HUES6 (cell line): ENCODE measurements around the gene EFNB3.

ENCODE experiments used
- H3K27ac ChIP-seq: 2 replicates; pipeline ENCODE4 v1.7.0; 2013; ENCODE audit warnings: low read depth, mild to moderate bottlenecking, low read length, inconsistent platforms
- H3K27me3 ChIP-seq: 2 replicates; pipeline ENCODE4 v1.6.1; 2013; ENCODE audit warnings: low read length; ENCODE audit not compliant: control insufficient read depth, insufficient read depth
- H3K36me3 ChIP-seq: 2 replicates; pipeline ENCODE4 v1.6.1; 2013; ENCODE audit warnings: low read length; ENCODE audit not compliant: control insufficient read depth, insufficient read depth
- H3K4me1 ChIP-seq: 2 replicates; pipeline ENCODE4 v1.6.1; 2013; ENCODE audit warnings: low read length; ENCODE audit not compliant: control insufficient read depth, insufficient read depth
- H3K4me3 ChIP-seq: 2 replicates; pipeline ENCODE4 v1.5.1; 2013; ENCODE audit warnings: low read depth, low read length
- H3K9ac ChIP-seq: one replicate; pipeline ENCODE4 v1.6.1; 2013; ENCODE audit warnings: mild to moderate bottlenecking, low read length
- H3K9me3 ChIP-seq: 2 replicates; pipeline ENCODE4 v1.6.1; 2013; ENCODE audit warnings: low read depth, low read length; ENCODE audit not compliant: control insufficient read depth, insufficient read depth

The EFNB3 gene

DNA sequence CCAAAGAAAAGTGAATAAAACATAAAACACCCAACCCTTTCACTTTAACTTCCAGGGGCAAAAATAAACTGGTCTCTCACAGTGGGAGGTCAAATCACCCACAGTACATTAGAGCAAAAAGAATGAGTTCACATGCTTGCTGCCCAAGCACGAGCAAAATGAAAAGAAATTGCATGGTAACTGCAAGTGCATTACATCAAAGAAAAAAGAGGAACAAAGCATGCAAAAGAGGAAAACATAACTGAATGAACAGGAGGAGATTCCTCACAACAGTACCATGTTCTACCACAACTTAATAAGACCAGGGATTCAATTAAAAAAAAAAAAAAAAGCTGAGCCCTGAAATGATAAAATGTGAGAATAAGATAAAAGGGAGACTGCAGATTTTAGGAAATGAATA lies 24.8 kb downstream of the EFNB3 start:
- peaks cover 7% of the 10 kb centered on the region; the same call in 1 of the 2 replicates for H3K27me3 ChIP-seq
- H3K9ac ChIP-seq: no peak overlapping the region
- no peak overlapping the region for H3K4me3 ChIP-seq
- H3K4me1 ChIP-seq: no peaks in the 10 kb centered on the region
- no peaks in the 10 kb centered on the region for H3K9me3 ChIP-seq
- H3K36me3 ChIP-seq: no peaks in the 10 kb centered on the region
- H3K27ac ChIP-seq: no peak overlapping the region

- Histone ChIP-seq H3K9ac (no peak overlapping the region), H3K4me3 (no peak overlapping the region), H3K4me1 (no peaks in the 10 kb centered on the region), H3K36me3 (no peaks in the 10 kb centered on the region), H3K9me3 (no peaks in the 10 kb centered on the region), H3K27ac (no peak overlapping the region), H3K27me3 (peaks cover 19% of the 10 kb centered on the region; the same call in 1 of the 2 replicates)
Measured at GRCh38 chr17:7732981-7733539, 28.1 kb downstream of the EFNB3 start.

GRCh38 chr17:7737601-7738000 lies 32.6 kb downstream of the EFNB3 start:
- Histone ChIP-seq H3K9me3 (no peaks in the 10 kb centered on the region), H3K27ac (no peak overlapping the region), H3K27me3 (peaks cover 34% of the 10 kb centered on the region; the same call in 1 of the 2 replicates), H3K4me1 (no peaks in the 10 kb centered on the region), H3K9ac (no peak overlapping the region), H3K4me3 (no peak overlapping the region), H3K36me3 (no peaks in the 10 kb centered on the region)

DNA sequence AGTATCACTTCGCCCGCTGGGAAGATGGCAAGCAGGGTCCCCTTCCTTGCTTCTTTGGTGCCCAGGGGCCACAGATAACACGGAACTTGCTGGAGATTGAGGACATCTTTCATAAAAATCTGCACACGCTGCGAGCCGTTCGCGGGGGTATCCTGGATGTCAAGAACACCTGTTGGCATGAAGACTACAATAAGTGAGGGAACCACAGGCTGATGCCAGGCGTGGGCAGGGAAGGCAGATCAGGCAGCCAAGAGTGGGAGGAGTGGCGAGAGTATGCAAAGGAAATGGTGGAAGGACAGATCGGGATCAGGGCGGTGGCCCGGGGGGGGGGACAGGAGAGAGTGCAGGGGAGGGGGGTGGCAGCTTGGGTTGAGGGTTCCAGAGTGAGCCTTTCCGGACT lies 34.7 kb downstream of the EFNB3 start:
- H3K9me3 ChIP-seq: no peaks in the 10 kb centered on the region
- H3K36me3 ChIP-seq: no peaks in the 10 kb centered on the region
- H3K4me3 ChIP-seq: no peak overlapping the region
- no peak overlapping the region for H3K9ac ChIP-seq
- no peak overlapping the region for H3K27ac ChIP-seq
- H3K27me3 ChIP-seq: peaks cover 28% of the 10 kb centered on the region; the same call in 1 of the 2 replicates
- H3K4me1 ChIP-seq: no peaks in the 10 kb centered on the region

DNA sequence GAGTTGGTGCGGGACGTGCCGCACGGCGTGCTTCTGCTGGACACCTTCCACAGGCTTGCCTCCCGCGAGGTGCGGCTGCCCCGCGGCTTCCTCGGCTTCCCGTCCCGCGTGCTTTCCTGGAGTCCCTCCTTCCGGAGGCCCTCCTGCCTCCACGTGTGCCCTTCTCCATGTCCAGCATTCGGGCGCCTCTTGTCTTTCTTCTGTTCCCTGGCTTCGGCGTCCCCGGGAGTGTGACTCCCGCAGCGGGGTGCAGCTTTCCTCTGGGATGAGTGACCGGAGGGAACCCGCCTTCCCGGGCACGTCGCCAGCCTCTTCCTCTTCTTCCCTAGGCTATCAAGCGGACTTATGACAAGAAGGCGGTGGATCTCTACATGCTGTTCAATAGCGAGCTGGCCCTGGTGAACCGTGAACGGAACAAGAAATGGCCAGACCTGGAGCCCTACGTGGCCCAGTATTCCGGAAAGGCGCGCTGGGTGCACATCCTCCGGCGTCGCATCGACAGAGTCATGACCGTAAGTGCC lies 35.5 kb downstream of the EFNB3 start:
- Histone ChIP-seq H3K27ac (no peak overlapping the region), H3K4me3 (no peak overlapping the region), H3K4me1 (no peaks in the 10 kb centered on the region), H3K36me3 (no peaks in the 10 kb centered on the region), H3K27me3 (peaks cover 27% of the 10 kb centered on the region; the same call in 1 of the 2 replicates), H3K9ac (no peak overlapping the region), H3K9me3 (no peaks in the 10 kb centered on the region)

DNA sequence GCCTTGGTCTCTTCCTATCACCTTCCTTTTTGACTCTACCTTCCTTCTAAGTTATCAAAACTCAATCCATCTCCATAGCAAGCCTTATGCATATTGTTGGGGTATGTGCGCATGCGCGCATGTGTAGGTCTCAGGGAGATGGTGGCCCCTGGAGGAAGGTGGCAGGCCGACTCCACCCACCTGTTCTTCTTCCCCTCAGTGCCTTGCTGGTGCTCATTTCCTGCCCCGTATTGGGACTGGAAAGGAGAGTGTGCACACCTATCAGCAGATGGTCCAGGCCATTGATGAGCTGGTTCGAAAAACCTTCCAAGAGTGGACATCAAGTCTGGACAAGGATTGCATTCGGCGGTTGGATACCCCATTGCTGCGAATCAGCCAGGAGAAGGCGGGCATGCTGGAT lies 37.7 kb downstream of the EFNB3 start:
- Histone ChIP-seq H3K27ac (no peak overlapping the region), H3K9ac (no peak overlapping the region), H3K36me3 (no peaks in the 10 kb centered on the region), H3K27me3 (peaks cover 18% of the 10 kb centered on the region; the same call in 1 of the 2 replicates), H3K4me1 (0 out of 2 replicates have a peak, but pooled peaks cover 3% of the 10 kb centered on the region), H3K9me3 (no peaks in the 10 kb centered on the region), H3K4me3 (no peak overlapping the region)

- H3K36me3 ChIP-seq: no peaks in the 10 kb centered on the region
- no peak overlapping the region for H3K9ac ChIP-seq
- no peaks in the 10 kb centered on the region for H3K9me3 ChIP-seq
- no peak overlapping the region for H3K4me3 ChIP-seq
- peaks cover 10% of the 10 kb centered on the region; the same call in 1 of the 2 replicates for H3K27me3 ChIP-seq
- H3K27ac ChIP-seq: no peak overlapping the region
- 0 out of 2 replicates have a peak, but pooled peaks cover 3% of the 10 kb centered on the region for H3K4me1 ChIP-seq
Measured at GRCh38 chr17:7744416-7744815, 39.4 kb downstream of the EFNB3 start.

GRCh38 chr17:7745748-7746470 lies 40.9 kb downstream of the EFNB3 start:
- 0 out of 2 replicates have a peak, but pooled peaks cover under 1% of the 10 kb centered on the region for H3K27me3 ChIP-seq
- no peak overlapping the region for H3K9ac ChIP-seq
- 0 out of 2 replicates have a peak, but pooled peaks cover 3% of the 10 kb centered on the region for H3K9me3 ChIP-seq
- 0 out of 2 replicates have a peak, but pooled peaks cover 3% of the 10 kb centered on the region for H3K4me1 ChIP-seq
- no peak overlapping the region for H3K27ac ChIP-seq
- no peak overlapping the region for H3K4me3 ChIP-seq
- no peaks in the 10 kb centered on the region for H3K36me3 ChIP-seq

- Histone ChIP-seq H3K27ac (no peak overlapping the region), H3K4me3 (no peak overlapping the region), H3K4me1 (0 out of 2 replicates have a peak, but pooled peaks cover 3% of the 10 kb centered on the region), H3K9me3 (0 out of 2 replicates have a peak, but pooled peaks cover 3% of the 10 kb centered on the region), H3K9ac (no peak overlapping the region), H3K36me3 (no peaks in the 10 kb centered on the region), H3K27me3 (no peaks in the 10 kb centered on the region)
Measured at GRCh38 chr17:7747635-7748071, 42.7 kb downstream of the EFNB3 start.

DNA sequence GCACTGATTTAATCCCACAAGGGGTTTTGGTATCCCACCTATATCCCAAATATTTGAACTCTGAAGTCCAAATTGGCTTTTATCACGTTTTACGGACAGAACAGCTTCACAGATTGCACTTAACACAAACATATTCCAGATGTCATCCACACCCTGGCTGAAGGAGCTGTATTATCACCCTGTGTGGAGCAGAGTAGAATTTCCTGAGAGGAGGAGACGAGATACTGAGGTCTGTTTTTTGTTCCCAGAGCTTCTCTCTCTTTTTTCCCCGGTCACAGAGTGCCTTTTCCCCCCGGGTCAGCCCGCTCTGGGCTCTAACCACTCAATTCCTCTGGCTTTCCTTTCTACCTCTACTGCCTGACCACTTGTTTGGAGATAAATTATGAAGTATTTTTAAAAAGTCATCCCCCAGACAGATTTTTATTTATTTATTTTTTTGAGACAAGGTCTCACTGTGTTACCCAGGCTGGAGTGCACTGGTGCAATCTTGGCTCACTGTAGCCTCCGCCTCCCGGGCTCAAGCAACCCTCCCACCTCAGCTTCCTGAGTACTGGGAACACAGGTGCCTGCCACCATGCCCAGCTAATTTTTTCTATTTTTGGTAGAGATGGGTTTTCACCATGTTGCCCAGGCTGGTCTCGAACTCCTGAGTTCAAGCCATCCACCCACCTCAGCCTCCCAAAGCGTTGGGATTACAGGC lies 43.2 kb downstream of the EFNB3 start:
- Histone ChIP-seq H3K4me3 (no peak overlapping the region), H3K36me3 (no peaks in the 10 kb centered on the region), H3K9ac (no peak overlapping the region), H3K4me1 (0 out of 2 replicates have a peak, but pooled peaks cover 3% of the 10 kb centered on the region), H3K27ac (no peak overlapping the region), H3K27me3 (no peaks in the 10 kb centered on the region), H3K9me3 (0 out of 2 replicates have a peak, but pooled peaks cover 3% of the 10 kb centered on the region)
